PC-3 (cell line): Measurements from ENCODE around the gene EIPR1.

Experiments
- CTCF ChIP-seq: fragments of 300-600 bp; sonication (generic); conservative IDR thresholded peaks from 2 replicates; pipeline ENCODE4 v1.5.1; 2017; ENCODE audit warnings: antibody characterized with exemption, low read depth, mild to moderate bottlenecking, low read length
- EZH2 ChIP-seq: fragments of 300-600 bp; sonication (generic); IDR thresholded peaks from one replicate; pipeline ENCODE4 v1.6.1; 2017; ENCODE audit warnings: antibody characterized with exemption, mild to moderate bottlenecking, low read length; ENCODE audit not compliant: unreplicated experiment
- EZH2phosphoT487 ChIP-seq: fragments of 300-600 bp; sonication (generic); IDR thresholded peaks from 2 replicates; pipeline ENCODE4 v1.6.1; 2018; ENCODE audit warnings: mild to moderate bottlenecking, antibody characterized with exemption, low read length, borderline replicate concordance

GRCh38 chr2:3305952-3306351 lies 71.7 kb downstream of the EIPR1 start:
- no peak for TF ChIP-seq EZH2
- TF ChIP-seq EZH2phosphoT487 = no peak
- no peak for TF ChIP-seq CTCF
